Myocyte (in vitro differentiated cells): ENCODE measurements around the gene SAMHD1. TPM values are rescaled to one million over a fixed set of nuclear protein-coding genes. Genes with fewer than 3 reads are reported as not detected.
"Not testable (repeated sequence)": the region's sequence is repeated elsewhere in the genome, so short reads cannot be mapped to it uniquely, and the experiment has no call there.

Source experiments
- DNase-seq: peaks from one replicate; pipeline ENCODE4 v3.0.0-alpha.2; 2012; ENCODE audit warnings: low read depth
- total RNA-seq: library from RNA; depleted of rRNA; stranded (reverse); fragments of >200 nt; gene quantifications from 2 replicates; pipeline ENCODE4 v1.2.3, GENCODE V29; 2014

The SAMHD1 gene
- total RNA-seq, 1 donor from 2014 or later = 20.8 TPM

- DNase-seq = no peak
Observed at GRCh38 chr20:36855241-36855657, 96.3 kb downstream of the SAMHD1 start.

- DNase-seq = peak; percentile 58
Observed at GRCh38 chr20:36854348-36855240, 96.9 kb downstream of the SAMHD1 start.

DNA sequence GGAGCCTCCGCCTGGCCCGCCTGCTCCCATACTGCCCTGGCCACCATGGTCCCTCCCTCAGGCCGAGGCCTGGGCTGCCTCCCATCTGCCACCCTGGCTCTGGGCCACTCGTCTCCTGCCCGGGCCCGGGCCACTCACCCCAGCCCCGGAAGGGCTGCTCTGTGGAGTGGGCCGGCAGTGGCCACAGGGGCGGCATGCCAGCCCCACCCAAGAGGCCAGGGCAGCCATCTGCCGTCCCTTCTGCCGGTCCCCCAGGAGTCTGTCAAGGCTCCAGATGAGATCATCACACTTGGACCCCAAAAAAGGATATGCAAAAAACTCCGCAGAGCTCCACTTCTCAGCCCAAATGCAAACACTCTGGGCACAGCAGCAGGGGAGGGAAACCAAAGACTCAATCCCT, 99.3 kb downstream of the SAMHD1 start:
- peak; percentile 88 for DNase-seq

DNA sequence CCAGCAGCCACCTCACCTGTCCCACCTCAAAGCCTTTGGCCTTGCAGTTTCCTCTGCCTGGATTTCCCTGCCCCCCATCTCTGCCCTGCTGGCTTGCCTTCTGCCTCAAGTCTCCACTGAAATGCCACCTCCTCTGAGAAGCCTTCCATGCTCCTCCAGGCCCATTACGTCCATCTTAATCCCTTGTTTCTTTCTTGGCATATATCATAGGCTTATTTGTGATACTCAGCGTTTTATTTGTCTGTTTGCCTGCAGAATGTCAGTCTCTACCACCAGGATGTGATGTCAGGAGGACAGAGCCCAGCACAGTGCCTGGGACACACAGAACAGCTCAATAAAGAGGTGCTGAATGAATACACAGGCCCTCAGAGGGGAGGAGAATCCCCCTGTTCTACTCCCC, 100.0 kb downstream of the SAMHD1 start:
- DNase-seq = no peak

DNA sequence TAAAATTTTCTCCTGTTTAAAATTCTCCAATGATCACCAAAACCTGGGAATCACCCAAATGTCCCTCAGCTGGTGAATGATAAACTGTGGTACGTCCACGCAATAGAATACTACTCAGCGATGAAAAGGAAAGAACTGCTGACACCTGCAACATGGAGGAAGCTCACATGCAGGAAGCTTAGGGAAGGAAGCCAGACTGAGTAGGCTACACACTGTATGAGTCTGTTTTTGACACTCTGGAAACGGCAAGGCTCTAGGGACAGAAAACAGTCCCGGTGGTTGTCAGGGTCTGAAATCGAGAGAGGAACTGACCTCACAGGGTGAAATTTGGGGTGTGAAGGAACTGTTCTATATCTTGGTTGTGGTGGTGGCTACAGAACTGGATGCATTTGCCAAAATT, 100.7 kb downstream of the SAMHD1 start:
- DNase-seq = no peak

- no peak for DNase-seq
Observed at GRCh38 chr20:36849333-36850065, 102.0 kb downstream of the SAMHD1 start.

DNA sequence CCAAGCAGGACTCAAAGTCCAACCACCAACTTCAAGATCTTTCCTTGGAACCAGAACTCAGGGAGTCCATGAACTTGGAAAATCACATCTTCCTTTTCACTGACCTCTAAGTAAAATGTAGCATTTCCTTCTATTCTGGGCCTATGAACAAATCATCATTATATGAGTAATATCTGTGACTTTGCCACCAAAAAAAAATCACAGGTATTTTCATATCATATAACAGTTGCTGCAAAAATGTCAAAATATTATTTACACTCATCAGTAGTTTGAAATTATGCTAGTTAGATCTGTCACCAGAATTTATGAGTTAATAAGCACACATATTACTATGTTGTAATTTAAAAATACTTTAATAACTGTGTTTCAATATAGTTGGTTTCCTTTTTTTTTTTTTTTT, 102.8 kb downstream of the SAMHD1 start:
- DNase-seq = no peak

- peak; percentile 84 for DNase-seq
Observed at GRCh38 chr20:36848078-36848660, 103.3 kb downstream of the SAMHD1 start.

GRCh38 chr20:36847710-36848040, 103.8 kb downstream of the SAMHD1 start:
- no peak for DNase-seq

GRCh38 chr20:36847009-36847709, 104.3 kb downstream of the SAMHD1 start:
- DNase-seq = peak; percentile 55

GRCh38 chr20:36845288-36845971, 106.1 kb downstream of the SAMHD1 start:
- peak; percentile 53 for DNase-seq

GRCh38 chr20:36841030-36841429, 110.5 kb downstream of the SAMHD1 start:
- DNase-seq = not testable (repeated sequence)

Other genes with a start within 250 kb of the SAMHD1 start
- 13.3 and 15.6 TPM in 2 replicates for gene NDRG3, start 205.6 kb downstream of the SAMHD1 start, total RNA-seq
- 4.6 and 8.4 TPM in 2 replicates for gene DSN1, start 177.9 kb downstream of the SAMHD1 start, total RNA-seq
- gene TLDC2, start 75.6 kb downstream of the SAMHD1 start, total RNA-seq = not detected in 2 replicates
- gene RBL1, start 144.3 kb upstream of the SAMHD1 start, total RNA-seq = 2.3 and 2.7 TPM in 2 replicates
- gene RPN2, start 227.6 kb upstream of the SAMHD1 start, total RNA-seq = 217 and 252 TPM in 2 replicates
- gene MROH8, start 227.8 kb upstream of the SAMHD1 start, total RNA-seq = 6.6 and 7.0 TPM in 2 replicates